NCI-H1436 (cell line): ENCODE data around the gene PTGDS.

Experiments used
- DNase-seq: peaks from one replicate; lab custom pipeline; 2025; lab: John Stamatoyannopoulos, UW

The PTGDS gene

GRCh38 chr9:136974817-136975535 lies 2.3 kb upstream of the PTGDS start:
- DNase-seq, result no peak

- no peak for DNase-seq
Measured at GRCh38 chr9:136975644-136976043, 1.7 kb upstream of the PTGDS start.

GRCh38 chr9:136977649-136978072 lies 357 bp downstream of the PTGDS start:
- DNase-seq, result no peak

- peak; percentile 40 for DNase-seq
Measured at GRCh38 chr9:136978073-136978864, 965 bp downstream of the PTGDS start.

DNA sequence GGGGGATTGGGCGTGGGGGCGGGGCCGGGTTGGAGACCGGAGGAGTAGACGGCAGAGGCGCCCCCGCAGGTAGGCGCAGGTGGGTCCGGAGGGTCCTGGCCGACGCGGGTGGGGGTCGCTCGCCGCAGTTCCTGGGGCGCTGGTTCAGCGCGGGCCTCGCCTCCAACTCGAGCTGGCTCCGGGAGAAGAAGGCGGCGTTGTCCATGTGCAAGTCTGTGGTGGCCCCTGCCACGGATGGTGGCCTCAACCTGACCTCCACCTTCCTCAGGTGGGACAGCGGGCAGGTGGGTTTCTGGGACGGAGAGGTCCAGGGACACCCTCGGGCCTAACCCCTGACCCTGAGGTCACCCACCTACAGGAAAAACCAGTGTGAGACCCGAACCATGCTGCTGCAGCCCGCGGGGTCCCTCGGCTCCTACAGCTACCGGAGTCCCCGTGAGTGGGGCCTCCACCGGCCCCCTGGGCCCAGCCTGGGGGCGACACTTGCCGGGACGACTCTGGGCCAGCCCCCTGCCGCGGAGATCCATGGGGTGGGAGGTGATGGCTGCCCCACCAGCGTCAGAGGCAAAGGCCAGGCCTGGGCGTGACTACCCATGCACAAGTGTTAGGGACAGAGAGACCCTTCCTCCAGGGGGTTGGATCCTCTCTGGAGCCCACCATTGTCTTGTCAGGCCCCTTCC lies 1.7 kb downstream of the PTGDS start:
- no peak for DNase-seq

- DNase-seq, result no peak
Measured at GRCh38 chr9:136979769-136980587, 2.7 kb downstream of the PTGDS start.

- DNase-seq, result no peak
Measured at GRCh38 chr9:136980669-136981478, 3.6 kb downstream of the PTGDS start.

DNA sequence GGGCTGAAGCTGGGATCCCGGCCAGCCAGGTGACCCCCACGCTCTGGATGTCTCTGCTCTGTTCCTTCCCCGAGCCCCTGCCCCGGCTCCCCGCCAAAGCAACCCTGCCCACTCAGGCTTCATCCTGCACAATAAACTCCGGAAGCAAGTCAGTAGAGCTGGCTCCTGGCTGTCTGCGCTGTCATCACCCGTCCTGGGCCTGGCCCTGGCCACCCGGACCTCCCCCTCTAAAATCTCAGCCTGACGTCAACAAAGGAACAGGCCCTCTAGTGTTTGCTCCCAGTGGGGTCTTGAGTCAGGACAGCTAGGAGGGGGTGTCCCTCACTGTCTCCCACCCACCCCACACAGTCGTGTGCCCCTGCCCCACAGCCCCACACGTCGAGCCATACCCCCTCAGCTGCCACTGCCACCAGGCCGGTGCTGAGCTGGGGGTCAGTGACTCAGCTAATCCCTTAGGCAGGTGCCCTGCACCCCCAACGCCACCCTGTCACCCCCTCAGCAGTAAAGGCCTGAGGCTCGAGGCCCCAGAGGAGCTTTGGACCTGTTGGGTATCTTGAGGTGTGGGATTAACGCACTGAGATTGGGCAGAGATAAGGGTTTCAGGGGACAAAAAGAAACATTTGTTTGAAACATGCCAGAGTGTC lies 4.4 kb downstream of the PTGDS start:
- no peak for DNase-seq

GRCh38 chr9:136982232-136983051 lies 5.1 kb downstream of the PTGDS start, which contains the start of gene LCNL1:
Gene LCNL1 (plus strand): TSS chr9:136982993. CDS start chr9:136983587, 594 bp downstream.
- DNase-seq, result no peak

GRCh38 chr9:136983167-136983566 lies 5.9 kb downstream of the PTGDS start:
- DNase-seq, result no peak

- no peak for DNase-seq
Measured at GRCh38 chr9:136983656-136984314, 6.5 kb downstream of the PTGDS start.

- DNase-seq, result no peak
Measured at GRCh38 chr9:136984464-136985026, 7.2 kb downstream of the PTGDS start.

DNA sequence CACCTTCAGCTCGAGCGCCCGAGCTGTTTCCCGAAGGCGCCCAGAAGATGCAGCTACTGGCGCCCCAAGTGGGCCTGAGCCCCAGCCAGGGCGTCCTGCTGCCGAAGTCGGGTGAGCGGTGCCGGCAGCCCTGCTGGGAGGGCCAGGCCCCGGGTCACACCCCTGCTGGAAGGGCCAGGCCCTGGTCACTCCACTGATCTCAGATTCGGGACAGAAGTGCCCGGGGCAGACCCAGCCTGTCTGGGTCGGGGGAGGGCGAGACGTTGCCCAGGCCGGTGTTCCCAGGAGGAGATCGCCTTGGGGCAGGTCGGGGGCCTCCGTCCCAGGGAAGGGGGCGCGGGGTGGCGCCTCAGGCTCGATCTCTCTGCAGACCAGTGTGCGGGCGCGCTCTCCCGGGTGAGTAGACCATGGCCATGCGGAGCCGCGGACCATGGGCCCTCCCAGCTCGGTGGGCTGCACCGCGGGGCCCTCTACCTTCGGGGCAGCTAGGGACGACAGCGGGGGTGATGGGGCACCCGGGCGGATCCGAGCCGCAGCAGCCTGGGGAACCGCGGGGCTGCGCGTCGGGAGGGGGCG lies 7.8 kb downstream of the PTGDS start:
- DNase-seq, result no peak

DNA sequence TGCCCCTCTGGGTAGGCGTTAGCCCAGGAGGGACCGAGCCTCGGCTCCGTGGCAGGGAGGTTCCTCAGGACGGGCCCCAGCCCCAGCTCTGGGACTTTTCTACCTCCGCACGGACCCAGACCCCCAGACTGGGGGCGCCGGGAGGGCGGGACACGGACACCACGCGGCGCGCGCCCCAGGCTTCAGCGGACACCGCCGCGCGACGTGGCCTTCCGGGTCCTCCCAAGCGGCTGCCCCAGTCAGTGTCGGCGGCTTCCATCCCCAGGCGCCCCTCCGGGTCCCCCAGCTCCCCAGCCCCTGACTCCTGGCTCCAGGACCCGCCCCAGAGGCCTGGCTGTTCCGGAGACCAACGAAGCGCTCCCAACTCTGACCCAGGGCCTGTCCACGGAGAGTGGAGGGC lies 8.5 kb downstream of the PTGDS start:
- no peak for DNase-seq

DNA sequence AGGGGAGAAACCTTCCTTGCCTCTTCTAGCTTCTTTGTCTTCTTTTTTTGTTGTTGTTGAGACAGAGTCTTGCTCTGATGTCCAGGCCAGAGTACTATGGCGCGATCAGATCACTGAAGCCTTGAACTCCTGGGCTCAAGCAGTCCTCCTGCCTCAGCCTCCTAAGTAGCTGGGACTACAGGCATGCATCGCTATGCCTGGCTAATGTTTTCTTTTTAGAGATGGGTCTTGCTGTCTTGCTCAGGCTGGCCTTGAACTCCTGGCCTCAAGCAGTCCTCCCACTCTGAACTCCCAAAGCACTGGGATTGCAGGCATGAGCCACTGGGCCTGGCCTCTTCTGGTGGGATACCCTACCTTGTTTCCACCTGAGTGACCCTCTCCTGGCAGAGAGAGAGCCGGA lies 11.6 kb downstream of the PTGDS start:
- no peak for DNase-seq

DNA sequence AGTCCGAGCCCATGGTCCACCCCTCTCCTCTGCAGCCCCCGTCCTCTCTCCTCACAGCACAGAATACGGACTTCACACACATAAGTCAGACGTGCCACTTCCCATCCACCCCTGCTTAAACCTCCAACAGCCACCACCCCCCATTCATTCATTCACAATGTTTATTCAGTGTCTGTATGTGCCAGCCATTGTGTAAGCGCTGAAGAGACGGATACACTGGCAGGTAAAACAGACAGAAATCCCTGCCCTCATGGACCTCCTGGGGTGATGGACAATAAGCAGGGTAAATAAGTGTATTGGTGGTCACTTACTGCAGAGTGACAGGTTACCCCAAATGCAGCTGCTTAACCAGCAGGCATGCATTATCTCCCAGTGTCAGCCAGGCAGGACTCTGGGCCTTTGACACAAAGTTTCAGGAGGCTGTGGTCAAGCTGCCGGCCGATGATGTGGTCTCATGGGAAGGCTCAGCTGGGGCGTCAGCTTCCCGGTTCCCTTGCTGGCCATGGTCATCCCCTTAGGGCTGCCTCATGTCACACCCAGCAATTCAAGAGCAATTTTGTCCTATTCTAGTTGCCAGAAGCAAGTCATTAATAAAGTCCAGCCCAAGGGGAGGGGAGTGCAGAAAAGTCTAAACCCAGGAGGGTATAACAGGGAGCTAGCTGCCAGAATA lies 13.1 kb downstream of the PTGDS start:
- no peak for DNase-seq

DNA sequence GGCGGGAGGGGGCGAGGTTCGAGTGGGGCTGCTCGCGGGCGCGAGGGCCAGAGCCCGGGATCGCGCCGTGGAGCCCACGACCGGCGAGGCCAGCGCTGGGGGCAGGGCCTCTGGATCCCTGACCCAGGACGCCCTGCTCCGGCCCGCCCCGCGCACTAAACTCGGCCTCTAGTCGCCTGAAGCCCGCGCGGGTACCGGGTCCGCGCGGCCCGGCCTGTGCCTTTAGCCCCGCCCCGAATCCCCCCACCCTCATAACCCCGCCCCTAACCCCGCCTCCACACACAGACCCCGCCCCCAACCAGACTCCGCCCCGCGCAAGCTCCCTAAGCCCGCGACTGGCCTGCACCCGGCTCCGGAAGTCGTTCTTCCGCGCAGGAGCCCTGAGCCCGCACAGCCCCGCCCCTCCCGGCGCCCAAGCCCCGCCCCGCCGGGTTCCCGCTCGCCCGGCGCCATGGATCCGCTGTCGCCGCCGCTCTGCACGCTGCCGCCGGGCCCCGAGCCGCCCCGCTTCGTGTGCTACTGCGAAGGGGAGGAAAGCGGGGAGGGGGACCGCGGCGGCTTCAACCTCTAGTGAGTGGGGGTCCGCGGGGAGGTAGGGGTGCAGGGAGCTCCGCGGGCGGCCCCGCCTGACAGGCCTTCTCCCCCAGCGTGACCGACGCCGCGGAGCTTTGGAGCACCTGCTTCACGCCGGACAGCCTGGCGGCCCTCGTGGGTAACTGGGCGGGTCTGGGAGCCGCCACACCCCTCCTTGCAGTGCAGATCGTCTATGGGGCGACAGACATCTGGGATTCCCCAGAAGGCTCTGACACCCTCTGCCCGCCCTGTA lies 14.9 kb downstream of the PTGDS start, which contains the start of gene PAXX:
Gene PAXX (plus strand): TSS at position 430 of the 826 bp plus-strand sequence. CDS start 22 bp downstream, at position 452.
- DNase-seq, result peak; percentile 84
